ENCODE results near the gene COX6B2.

COX6B2 gene

DNA sequence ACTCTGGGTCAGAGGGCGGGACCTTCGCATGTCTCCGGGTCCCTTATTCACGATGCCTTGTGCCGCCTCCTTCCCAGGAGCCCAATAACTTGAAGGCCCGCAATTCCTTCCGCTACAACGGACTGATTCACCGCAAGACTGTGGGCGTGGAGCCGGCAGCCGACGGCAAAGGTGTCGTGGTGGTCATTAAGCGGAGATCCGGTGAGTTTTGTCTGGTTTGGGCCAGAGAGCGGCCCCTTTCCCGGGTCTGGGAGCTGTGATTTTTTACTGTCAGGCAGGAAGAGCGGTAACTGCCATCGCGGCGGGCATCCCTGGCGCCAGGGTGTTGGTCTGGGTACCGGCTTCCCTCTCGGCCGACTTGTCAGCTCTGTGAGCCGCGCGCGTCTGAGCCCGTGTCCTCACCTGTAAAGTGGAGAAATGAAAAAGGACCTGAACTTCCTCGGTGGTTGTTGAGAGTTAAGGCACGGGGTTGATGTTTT lies 32.0 kb upstream of the COX6B2 start:
- FAIRE-seq (no peak), DNase-seq (ENCODE audit: insufficient read length, low spot score) (no peak)
- TF ChIP-seq POLR2A (IDR thresholded peaks at IDR 0.05; ENCODE audit: low read depth, low read length): no peak

- peak; percentile 38 for FAIRE-seq
- peak; percentile 100 for TF ChIP-seq POLR2A (IDR thresholded peaks at IDR 0.05; ENCODE audit: low read depth, low read length)
- DNase-seq (ENCODE audit: insufficient read length, low spot score): peak; percentile 99
Measured at GRCh38 chr19:55385724-55386492, 31.4 kb upstream of the COX6B2 start, which contains the start of gene RPL28. Gene RPL28, plus strand, starts transcription at chr19:55385932. Its CDS starts 426 bp downstream, at chr19:55386358.

DNA sequence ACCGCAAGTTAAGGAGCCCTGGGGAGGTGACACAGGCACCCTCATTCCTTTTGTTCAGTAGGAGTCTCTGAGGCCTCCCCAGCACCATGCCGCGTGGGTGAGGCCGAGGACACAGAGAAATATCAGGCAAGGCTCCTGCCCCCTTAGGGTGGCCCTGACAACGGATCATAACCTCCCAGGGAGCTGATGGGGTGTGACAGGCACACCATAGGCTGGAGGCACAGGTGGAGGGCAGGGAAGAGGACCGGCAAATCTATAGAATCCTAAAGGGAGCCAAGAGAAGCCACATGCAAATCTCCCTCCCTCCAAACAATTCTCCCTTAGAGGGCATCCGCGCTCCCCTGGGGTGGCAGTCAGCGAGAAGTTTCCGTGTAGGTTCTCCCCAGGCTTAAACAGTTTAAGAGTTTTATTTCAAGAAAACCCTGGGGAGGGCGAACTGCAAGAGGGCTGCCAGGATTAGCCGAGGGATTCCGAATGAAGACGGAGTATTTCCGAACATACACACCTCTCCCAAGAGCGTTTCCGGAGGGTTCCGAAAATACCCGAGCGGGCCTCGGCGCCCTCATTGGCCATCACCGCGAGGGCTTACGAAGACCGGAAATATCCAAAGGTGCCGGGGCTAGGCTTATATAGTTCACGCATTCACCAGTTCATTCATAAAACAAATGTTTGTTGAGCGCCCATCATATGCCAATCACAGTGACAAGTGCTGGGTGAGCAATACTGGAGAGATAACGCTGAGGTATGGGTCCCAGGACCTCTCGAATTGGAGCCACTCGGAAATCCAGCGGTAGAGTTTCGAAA lies 30.6 kb upstream of the COX6B2 start:
- FAIRE-seq (no peak), DNase-seq (ENCODE audit: insufficient read length, low spot score) (peak; percentile 99)
- TF ChIP-seq POLR2A (IDR thresholded peaks at IDR 0.05; ENCODE audit: low read depth, low read length): no peak

GRCh38 chr19:55384131-55384919 lies 29.8 kb upstream of the COX6B2 start, which contains the start of gene TMEM238:
Gene TMEM238, minus strand, starts transcription at chr19:55384292. Its CDS starts 33 bp downstream, at chr19:55384259.
- TF ChIP-seq POLR2A (IDR thresholded peaks at IDR 0.05; ENCODE audit: low read depth, low read length): no peak
- no peak for FAIRE-seq
- DNase-seq (ENCODE audit: insufficient read length, low spot score): no peak

DNA sequence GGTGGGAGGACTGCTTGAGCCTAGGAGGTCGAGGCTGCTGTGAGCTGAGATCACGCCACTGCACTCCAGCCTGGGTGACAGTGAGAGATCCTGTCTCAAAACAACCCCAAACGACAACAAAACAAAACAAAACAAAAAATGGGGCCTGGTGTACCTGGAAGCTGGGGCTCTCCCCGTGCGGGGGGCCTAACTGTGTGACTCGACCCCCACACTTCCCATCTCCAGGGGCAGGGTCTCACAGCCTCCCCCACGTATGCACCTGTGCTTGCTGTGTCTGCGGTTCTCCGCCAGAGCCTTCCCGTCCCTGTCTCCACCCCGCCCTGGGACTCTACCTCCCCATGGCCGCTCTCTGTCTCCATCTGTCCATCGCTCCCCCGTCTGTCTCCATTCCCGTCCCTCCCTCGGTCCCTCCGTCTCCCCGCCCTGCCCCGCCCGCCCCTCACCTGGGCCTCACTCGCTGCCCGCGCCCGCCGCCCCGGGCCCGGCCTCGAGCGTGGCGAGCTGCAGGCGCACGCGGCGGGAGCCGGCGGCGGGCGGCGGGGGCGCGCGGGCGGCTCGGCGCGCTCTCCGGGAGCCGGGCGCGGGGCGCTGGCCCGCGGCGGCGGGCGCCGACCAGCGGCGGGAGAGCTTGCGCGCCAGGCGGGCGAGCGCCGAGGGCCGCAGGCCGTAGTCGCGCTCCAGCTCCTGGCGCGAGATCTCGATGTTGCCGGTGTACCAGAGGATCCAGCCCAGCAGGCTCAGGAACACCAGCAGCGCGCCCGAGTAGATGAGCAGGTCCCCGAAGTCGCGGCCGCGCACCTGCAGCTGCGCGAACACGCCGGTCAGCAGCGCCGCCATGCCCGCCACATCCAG lies 29.0 kb upstream of the COX6B2 start:
- no peak for DNase-seq (ENCODE audit: insufficient read length, low spot score)
- TF ChIP-seq POLR2A (IDR thresholded peaks at IDR 0.05; ENCODE audit: low read depth, low read length): no peak
- FAIRE-seq: no peak

GRCh38 chr19:55382522-55383054 lies 28.1 kb upstream of the COX6B2 start:
- no peak for DNase-seq (ENCODE audit: insufficient read length, low spot score)
- TF ChIP-seq POLR2A (IDR thresholded peaks at IDR 0.05; ENCODE audit: low read depth, low read length): no peak
- no peak for FAIRE-seq

GRCh38 chr19:55382013-55382412 lies 27.5 kb upstream of the COX6B2 start:
- TF ChIP-seq POLR2A (IDR thresholded peaks at IDR 0.05; ENCODE audit: low read depth, low read length): no peak
- DNase-seq (ENCODE audit: insufficient read length, low spot score): no peak
- no peak for FAIRE-seq

GRCh38 chr19:55379174-55379573 lies 24.7 kb upstream of the COX6B2 start:
- TF ChIP-seq POLR2A (IDR thresholded peaks at IDR 0.05; ENCODE audit: low read depth, low read length): no peak
- DNase-seq (ENCODE audit: insufficient read length, low spot score): no peak

DNA sequence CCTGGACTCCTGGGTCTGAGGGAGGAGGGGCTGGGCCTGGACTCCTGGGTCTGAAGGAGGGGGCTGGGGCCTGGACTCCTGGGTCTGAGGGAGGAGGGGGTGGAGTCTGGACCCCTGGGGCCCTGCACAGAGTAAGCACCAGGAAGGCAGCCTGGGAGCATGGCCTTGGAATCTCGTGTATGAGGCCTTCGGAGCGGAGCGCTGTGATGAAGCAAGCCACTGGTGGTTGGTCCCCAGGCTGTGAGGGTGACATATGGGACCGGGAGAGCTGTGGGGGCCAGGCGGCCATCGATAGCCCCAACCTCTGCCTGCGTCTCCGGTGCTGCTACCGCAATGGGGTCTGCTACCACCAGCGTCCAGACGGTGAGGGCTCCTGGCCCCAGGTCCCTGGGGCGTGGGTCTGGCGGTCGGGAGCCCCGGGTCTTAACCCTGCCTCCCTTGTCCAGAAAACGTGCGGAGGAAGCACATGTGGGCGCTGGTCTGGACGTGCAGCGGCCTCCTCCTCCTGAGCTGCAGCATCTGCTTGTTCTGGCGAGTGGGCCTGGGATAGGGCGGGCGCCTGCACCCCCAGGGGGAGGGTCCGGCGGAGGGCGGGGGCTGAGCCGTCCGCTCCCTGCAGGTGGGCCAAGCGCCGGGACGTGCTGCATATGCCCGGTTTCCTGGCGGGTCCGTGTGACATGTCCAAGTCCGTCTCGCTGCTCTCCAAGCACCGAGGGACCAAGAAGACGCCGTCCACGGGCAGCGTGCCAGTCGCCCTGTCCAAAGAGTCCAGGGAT lies 23.0 kb upstream of the COX6B2 start:
- DNase-seq (ENCODE audit: insufficient read length, low spot score) (no peak), FAIRE-seq (no peak)
- no peak for TF ChIP-seq POLR2A (IDR thresholded peaks at IDR 0.05; ENCODE audit: low read depth, low read length)

More at GRCh38 chr19:55379174-55379573, 24.7 kb upstream of the COX6B2 start:
- no peak for FAIRE-seq

GRCh38 chr19:55376241-55376933 lies 21.9 kb upstream of the COX6B2 start, which contains the start of gene TMEM190:
Gene TMEM190, plus strand, starts transcription at chr19:55376826. Its CDS starts 28 bp downstream, at chr19:55376854.
- DNase-seq (ENCODE audit: insufficient read length, low spot score) (no peak), FAIRE-seq (no peak)
- TF ChIP-seq POLR2A (IDR thresholded peaks at IDR 0.05; ENCODE audit: low read depth, low read length): no peak
